ENCODE results near the gene C16orf96. TPM values are rescaled to one million over a fixed set of nuclear protein-coding genes. Genes with fewer than 3 reads are reported as not detected.

Gene C16orf96
- total and polyA plus RNA-seq, 2 of the 13 experiments (the other 11 are each of a cell fraction or from before 2014, with no cell fraction given), result 0.03 TPM; not detected in 1

DNA sequence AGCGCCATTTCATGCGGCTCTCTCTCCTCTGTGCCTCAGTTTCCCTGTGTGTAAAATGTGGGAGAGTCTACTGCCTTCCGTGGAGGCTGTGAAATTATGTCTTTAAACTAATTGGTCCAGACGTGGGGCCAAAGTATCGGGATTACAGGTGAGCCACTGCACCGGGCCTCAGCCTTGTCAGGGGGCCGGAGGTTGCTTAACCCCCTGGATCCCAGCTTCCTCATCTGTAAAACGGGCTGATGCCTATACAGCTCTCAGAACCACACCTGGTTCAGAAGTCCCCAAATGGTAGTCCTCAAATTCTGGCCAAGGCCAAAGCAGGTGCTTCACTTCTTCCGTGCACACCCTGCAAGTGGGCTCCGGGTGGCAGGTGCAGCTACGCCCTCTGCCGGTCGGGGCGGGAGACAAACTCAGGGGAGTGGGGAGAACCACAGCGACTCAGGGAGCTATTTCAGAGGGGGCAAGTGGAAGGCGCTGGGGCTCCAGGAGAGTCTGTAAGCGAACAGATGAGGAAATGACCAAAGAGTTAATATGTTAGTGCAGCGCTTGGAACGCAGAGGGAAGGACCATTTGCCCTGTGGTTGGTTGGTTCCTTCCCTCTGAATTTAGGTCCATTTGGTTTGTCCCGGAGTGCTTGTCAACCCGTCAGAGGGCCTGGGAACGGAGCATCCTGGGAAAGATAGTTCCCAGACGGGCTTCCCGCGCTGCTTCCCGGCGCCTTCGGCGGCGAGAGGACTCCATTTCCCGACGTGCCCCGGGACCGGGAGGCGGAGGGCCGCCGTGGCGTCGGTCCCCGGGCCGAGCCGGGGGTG, 68.1 kb downstream of the C16orf96 start, which contains the start of gene MGRN1 (continued):
- TF ChIP-seq, protein P1, sequence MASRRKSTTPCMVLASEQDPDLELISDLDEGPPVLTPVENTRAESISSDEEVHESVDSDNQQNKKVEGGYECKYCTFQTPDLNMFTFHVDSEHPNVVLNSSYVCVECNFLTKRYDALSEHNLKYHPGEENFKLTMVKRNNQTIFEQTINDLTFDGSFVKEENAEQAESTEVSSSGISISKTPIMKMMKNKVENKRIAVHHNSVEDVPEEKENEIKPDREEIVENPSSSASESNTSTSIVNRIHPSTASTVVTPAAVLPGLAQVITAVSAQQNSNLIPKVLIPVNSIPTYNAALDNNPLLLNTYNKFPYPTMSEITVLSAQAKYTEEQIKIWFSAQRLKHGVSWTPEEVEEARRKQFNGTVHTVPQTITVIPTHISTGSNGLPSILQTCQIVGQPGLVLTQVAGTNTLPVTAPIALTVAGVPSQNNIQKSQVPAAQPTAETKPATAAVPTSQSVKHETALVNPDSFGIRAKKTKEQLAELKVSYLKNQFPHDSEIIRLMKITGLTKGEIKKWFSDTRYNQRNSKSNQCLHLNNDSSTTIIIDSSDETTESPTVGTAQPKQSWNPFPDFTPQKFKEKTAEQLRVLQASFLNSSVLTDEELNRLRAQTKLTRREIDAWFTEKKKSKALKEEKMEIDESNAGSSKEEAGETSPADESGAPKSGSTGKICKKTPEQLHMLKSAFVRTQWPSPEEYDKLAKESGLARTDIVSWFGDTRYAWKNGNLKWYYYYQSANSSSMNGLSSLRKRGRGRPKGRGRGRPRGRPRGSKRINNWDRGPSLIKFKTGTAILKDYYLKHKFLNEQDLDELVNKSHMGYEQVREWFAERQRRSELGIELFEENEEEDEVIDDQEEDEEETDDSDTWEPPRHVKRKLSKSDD (CRISPR knock-in tag; IDR thresholded peaks at IDR 0.05; ENCODE audit: low read depth), result peak; percentile 33; the same call in 1 of the 2 replicates
- no peak for TF ChIP-seq SAFB2 (CRISPR knock-in tag; IDR thresholded peaks at IDR 0.05; ENCODE audit: borderline replicate concordance, low read depth)
- peak; percentile 71 for TF ChIP-seq ZNF350 (CRISPR knock-in tag; IDR thresholded peaks at IDR 0.05; ENCODE audit: borderline replicate concordance, low read depth)
- TF ChIP-seq, protein P2, sequence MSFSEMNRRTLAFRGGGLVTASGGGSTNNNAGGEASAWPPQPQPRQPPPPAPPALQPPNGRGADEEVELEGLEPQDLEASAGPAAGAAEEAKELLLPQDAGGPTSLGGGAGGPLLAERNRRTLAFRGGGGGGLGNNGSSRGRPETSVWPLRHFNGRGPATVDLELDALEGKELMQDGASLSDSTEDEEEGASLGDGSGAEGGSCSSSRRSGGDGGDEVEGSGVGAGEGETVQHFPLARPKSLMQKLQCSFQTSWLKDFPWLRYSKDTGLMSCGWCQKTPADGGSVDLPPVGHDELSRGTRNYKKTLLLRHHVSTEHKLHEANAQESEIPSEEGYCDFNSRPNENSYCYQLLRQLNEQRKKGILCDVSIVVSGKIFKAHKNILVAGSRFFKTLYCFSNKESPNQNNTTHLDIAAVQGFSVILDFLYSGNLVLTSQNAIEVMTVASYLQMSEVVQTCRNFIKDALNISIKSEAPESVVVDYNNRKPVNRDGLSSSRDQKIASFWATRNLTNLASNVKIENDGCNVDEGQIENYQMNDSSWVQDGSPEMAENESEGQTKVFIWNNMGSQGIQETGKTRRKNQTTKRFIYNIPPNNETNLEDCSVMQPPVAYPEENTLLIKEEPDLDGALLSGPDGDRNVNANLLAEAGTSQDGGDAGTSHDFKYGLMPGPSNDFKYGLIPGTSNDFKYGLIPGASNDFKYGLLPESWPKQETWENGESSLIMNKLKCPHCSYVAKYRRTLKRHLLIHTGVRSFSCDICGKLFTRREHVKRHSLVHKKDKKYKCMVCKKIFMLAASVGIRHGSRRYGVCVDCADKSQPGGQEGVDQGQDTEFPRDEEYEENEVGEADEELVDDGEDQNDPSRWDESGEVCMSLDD (CRISPR knock-in tag; IDR thresholded peaks at IDR 0.05; ENCODE audit: borderline replicate concordance), result no peak
- 0 out of 2 replicates have a peak, but pooled peaks have one; percentile 6 for TF ChIP-seq CEBPG (CRISPR knock-in tag; IDR thresholded peaks at IDR 0.05)
- TF ChIP-seq POLR2AphosphoS2 (IDR thresholded peaks at IDR 0.05; ENCODE audit: low read depth, low read length), result no peak
- TF ChIP-seq, protein P3, sequence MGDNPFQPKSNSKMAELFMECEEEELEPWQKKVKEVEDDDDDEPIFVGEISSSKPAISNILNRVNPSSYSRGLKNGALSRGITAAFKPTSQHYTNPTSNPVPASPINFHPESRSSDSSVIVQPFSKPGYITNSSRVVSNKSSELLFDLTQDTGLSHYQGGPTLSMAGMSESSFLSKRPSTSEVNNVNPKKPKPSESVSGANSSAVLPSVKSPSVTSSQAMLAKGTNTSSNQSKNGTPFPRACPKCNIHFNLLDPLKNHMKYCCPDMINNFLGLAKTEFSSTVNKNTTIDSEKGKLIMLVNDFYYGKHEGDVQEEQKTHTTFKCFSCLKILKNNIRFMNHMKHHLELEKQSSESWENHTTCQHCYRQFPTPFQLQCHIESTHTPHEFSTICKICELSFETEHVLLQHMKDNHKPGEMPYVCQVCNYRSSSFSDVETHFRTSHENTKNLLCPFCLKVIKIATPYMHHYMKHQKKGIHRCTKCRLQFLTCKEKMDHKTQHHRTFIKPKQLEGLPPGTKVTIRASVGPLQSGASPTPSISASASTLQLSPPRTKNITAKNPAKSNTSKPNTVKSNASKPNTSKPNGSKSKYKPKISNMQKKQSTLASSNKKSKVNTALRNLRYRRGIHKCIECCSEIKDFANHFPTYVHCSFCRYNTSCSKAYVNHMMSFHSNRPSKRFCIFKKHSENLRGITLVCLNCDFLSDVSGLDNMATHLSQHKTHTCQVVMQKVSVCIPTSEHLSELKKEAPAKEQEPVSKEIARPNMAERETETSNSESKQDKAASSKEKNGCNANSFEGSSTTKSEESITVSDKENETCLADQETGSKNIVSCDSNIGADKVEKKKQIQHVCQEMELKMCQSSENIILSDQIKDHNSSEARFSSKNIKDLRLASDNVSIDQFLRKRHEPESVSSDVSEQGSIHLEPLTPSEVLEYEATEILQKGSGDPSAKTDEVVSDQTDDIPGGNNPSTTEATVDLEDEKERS (CRISPR knock-in tag; IDR thresholded peaks at IDR 0.05), result no peak; the same call in 1 of the 2 replicates
- peak; percentile 92 for TF ChIP-seq BHLHE40 (IDR thresholded peaks at IDR 0.05; ENCODE audit: low read length)
- TF ChIP-seq, protein P4, sequence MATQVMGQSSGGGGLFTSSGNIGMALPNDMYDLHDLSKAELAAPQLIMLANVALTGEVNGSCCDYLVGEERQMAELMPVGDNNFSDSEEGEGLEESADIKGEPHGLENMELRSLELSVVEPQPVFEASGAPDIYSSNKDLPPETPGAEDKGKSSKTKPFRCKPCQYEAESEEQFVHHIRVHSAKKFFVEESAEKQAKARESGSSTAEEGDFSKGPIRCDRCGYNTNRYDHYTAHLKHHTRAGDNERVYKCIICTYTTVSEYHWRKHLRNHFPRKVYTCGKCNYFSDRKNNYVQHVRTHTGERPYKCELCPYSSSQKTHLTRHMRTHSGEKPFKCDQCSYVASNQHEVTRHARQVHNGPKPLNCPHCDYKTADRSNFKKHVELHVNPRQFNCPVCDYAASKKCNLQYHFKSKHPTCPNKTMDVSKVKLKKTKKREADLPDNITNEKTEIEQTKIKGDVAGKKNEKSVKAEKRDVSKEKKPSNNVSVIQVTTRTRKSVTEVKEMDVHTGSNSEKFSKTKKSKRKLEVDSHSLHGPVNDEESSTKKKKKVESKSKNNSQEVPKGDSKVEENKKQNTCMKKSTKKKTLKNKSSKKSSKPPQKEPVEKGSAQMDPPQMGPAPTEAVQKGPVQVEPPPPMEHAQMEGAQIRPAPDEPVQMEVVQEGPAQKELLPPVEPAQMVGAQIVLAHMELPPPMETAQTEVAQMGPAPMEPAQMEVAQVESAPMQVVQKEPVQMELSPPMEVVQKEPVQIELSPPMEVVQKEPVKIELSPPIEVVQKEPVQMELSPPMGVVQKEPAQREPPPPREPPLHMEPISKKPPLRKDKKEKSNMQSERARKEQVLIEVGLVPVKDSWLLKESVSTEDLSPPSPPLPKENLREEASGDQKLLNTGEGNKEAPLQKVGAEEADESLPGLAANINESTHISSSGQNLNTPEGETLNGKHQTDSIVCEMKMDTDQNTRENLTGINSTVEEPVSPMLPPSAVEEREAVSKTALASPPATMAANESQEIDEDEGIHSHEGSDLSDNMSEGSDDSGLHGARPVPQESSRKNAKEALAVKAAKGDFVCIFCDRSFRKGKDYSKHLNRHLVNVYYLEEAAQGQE (IDR thresholded peaks at IDR 0.05; ENCODE audit: borderline replicate concordance in 1 of 2, low read depth in 1 of 2, low read length in 2 of 2), result no peak
- peak; percentile 51; the same call in 1 of the 2 replicates for TF ChIP-seq HIVEP1 (CRISPR knock-in tag; IDR thresholded peaks at IDR 0.05)
- TF ChIP-seq, protein P5, sequence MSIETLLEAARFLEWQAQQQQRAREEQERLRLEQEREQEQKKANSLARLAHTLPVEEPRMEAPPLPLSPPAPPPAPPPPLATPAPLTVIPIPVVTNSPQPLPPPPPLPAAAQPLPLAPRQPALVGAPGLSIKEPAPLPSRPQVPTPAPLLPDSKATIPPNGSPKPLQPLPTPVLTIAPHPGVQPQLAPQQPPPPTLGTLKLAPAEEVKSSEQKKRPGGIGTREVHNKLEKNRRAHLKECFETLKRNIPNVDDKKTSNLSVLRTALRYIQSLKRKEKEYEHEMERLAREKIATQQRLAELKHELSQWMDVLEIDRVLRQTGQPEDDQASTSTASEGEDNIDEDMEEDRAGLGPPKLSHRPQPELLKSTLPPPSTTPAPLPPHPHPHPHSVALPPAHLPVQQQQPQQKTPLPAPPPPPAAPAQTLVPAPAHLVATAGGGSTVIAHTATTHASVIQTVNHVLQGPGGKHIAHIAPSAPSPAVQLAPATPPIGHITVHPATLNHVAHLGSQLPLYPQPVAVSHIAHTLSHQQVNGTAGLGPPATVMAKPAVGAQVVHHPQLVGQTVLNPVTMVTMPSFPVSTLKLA (IDR thresholded peaks at IDR 0.05), result no peak
- no peak for TF ChIP-seq KDM6A (CRISPR knock-in tag; IDR thresholded peaks at IDR 0.05; ENCODE audit: low read depth)

Measured in HepG2 (cell line).